Thymus (tissue), 11 donors: Measurements from ENCODE around the gene SKAP1. TPM values are rescaled to one million over a fixed set of nuclear protein-coding genes. Genes with fewer than 3 reads are reported as not detected.

ENCODE experiments used
- DNase-seq, 9 donors: peaks; one replicate each; pipeline ENCODE4 v3.0.0-alpha.2; 2013; ENCODE audit warnings: low spot score in 9 of 9, low read depth in 6 of 9, missing footprints in 1 of 9
- H3K27ac ChIP-seq, 2 donors: one replicate each; pipeline ENCODE4 v1.5.1; 2013; ENCODE audit warnings: control low read depth in 1 of 2, low read depth in 1 of 2, low read length in 1 of 2, mild to moderate bottlenecking in 1 of 2, moderate library complexity in 1 of 2
- H3K27me3 ChIP-seq, 2 donors: one replicate each; pipeline ENCODE4 v1.5.1; 2013; ENCODE audit warnings: low read length in 1 of 2; ENCODE audit not compliant: control insufficient read depth in 2 of 2, insufficient read depth in 1 of 2
- H3K36me3 ChIP-seq, 2 donors: one replicate each; pipeline ENCODE4 v1.5.1; 2013; ENCODE audit warnings: low read length in 1 of 2, mild to moderate bottlenecking in 1 of 2, moderate library complexity in 1 of 2; ENCODE audit not compliant: control insufficient read depth in 2 of 2, insufficient read depth in 2 of 2
- H3K4me1 ChIP-seq, 2 donors: one replicate each; pipeline ENCODE4 v1.5.1; 2013; ENCODE audit warnings: low read length in 2 of 2; ENCODE audit not compliant: control insufficient read depth in 2 of 2, insufficient read depth in 2 of 2
- H3K4me3 ChIP-seq, 2 donors: one replicate each; pipeline ENCODE4 v1.5.1; 2013; ENCODE audit warnings: low read length in 2 of 2, control low read depth in 1 of 2, mild to moderate bottlenecking in 1 of 2
- H3K9me3 ChIP-seq, 2 donors: one replicate each; pipeline ENCODE4 v1.5.1; 2013; ENCODE audit warnings: low read length in 1 of 2, mild to moderate bottlenecking in 1 of 2; ENCODE audit not compliant: control insufficient read depth in 2 of 2, insufficient read depth in 1 of 2
- WGBS: extraction: QIAGEN DNeasy Blood & Tissue Kit; methylation state at CpG from one replicate; pipeline ENCODE4 v1.1.7; 2013; 5-methylcytosine and 5-hydroxymethylcytosine counted together
- polyA plus RNA-seq: library from polyadenylated mRNA; stranded (reverse); fragments of 200-250 nt; gene quantifications from one replicate; pipeline ENCODE4 v1.2.3, GENCODE V29; 2013
- total RNA-seq: library from RNA; stranded (reverse); fragments of 120-200 nt; gene quantifications from one replicate; pipeline ENCODE4 v1.2.4, GENCODE V29; 2013
- donor health status: healthy.

Gene SKAP1
- total and polyA plus RNA-seq, 2 donors = 28.8 to 64.4 TPM

DNA sequence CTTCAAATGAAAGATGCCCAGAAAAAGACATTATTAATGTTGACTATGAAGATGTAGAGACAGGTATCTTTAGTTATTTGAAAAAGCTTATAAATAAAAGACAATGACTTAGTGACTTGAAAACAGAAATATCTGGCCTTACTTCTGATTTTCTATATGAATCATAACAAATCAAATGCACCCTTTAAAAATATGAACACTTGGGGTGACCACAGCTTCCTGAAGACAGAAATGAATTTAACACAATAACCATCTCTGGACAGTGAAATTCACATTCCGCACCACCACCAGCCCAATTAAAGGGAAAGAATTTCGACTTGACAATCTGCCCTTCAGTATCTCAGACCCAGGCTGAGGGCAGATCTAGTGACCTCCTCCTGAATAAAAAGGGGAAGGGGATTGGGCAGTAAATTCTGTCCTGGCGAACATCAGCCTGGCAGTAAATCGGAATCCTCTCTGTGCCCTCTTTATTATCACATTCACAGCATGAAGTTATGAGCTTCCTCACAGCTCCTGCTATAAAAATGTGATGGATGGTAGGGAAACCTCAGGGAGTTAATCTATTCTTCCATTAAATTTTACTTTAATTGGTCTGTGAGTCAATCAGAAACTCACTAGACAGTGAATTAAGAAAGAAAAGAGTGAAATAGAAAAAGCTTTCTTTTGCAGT is 190.9 kb downstream of the SKAP1 start:
- Histone ChIP-seq H3K4me3 (no peak overlapping the region), H3K27ac (no peak overlapping the region), H3K27me3 (no peaks in the 10 kb centered on the region), H3K9me3 (no peaks in the 10 kb centered on the region), H3K4me1 (peaks cover 0 to under 1% of the 10 kb centered on the region in 2 donors), H3K36me3 (no peaks in the 10 kb centered on the region)
- WGBS = 94% methylated on average over 4 of the region's 4 CpGs
- no peak for DNase-seq

DNA sequence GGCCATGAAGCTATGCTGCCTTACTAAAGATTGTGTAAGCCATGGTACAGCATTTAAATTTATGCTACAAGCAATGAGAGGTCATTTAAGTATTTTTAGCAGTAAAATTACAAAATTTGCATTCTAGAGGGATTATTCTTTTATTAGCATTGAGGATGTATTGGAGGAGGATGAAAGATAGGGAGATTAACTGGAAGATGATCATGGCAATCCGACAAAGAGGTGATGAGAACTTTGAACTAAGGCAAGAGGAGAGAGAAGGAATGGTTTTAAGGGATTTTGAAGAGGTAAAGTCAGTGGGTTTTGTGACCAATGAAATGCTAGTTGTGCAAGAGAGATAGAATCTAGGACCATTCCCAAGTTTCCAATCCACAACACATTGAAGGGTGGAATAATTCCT is 192.6 kb downstream of the SKAP1 start:
- 95% methylated on average over 1 of the region's 1 CpG for WGBS
- no peaks in the 10 kb centered on the region for H3K9me3 ChIP-seq
- no peak overlapping the region for H3K4me3 ChIP-seq
- H3K27ac ChIP-seq = no peak overlapping the region
- H3K27me3 ChIP-seq = no peaks in the 10 kb centered on the region
- H3K36me3 ChIP-seq = no peaks in the 10 kb centered on the region
- H3K4me1 ChIP-seq = no peaks in the 10 kb centered on the region
- no peak for DNase-seq

DNA sequence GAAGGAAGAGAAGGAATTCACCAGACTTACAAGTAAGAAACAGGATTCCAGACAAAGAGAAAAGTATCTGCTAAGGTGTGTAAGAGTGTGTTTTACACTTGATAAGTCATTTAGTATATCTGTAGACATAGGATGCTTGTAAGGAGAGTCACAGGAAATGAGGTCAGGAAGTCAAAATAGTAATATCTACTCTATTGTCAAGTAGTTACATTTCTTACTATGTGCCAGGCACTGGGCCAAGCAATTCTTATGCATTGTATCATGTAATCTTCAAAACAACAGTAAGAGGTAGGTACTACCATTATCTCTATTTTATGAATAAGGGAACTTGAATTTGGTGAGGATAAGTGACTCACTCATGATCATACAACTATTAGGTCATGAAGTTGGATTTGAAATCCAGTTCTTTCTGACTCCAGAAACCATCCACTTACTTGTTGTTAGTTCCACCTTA is 193.3 kb downstream of the SKAP1 start:
- Histone ChIP-seq H3K4me1 (no peaks in the 10 kb centered on the region), H3K9me3 (no peaks in the 10 kb centered on the region), H3K4me3 (no peak overlapping the region), H3K27ac (no peak overlapping the region), H3K27me3 (no peaks in the 10 kb centered on the region), H3K36me3 (no peaks in the 10 kb centered on the region)
- no peak for DNase-seq

DNA sequence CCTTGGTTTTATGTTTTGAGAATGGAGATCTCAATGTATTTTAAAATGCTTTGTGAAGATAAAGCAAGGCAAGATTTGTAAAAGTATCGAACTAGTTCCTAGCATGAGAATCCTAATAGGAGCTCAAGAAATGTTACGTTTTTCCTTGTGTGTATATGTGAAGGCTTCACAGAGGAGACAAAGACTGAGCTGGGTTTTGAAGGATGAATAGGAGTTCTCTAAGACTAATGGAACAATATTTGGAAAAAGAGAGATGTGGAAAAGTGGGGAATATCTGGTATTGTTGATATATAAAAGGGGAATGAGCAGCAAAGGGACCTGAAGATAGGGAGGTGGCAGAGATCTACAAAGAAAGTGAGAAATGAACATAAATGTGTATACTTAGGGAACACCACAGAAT is 195.1 kb downstream of the SKAP1 start:
- H3K4me3 ChIP-seq = no peak overlapping the region
- no peak overlapping the region for H3K27ac ChIP-seq
- no peaks in the 10 kb centered on the region for H3K36me3 ChIP-seq
- no peaks in the 10 kb centered on the region for H3K9me3 ChIP-seq
- WGBS = 99% methylated on average over 2 of the region's 2 CpGs
- H3K27me3 ChIP-seq = no peaks in the 10 kb centered on the region
- DNase-seq = no peak
- no peaks in the 10 kb centered on the region for H3K4me1 ChIP-seq

DNA sequence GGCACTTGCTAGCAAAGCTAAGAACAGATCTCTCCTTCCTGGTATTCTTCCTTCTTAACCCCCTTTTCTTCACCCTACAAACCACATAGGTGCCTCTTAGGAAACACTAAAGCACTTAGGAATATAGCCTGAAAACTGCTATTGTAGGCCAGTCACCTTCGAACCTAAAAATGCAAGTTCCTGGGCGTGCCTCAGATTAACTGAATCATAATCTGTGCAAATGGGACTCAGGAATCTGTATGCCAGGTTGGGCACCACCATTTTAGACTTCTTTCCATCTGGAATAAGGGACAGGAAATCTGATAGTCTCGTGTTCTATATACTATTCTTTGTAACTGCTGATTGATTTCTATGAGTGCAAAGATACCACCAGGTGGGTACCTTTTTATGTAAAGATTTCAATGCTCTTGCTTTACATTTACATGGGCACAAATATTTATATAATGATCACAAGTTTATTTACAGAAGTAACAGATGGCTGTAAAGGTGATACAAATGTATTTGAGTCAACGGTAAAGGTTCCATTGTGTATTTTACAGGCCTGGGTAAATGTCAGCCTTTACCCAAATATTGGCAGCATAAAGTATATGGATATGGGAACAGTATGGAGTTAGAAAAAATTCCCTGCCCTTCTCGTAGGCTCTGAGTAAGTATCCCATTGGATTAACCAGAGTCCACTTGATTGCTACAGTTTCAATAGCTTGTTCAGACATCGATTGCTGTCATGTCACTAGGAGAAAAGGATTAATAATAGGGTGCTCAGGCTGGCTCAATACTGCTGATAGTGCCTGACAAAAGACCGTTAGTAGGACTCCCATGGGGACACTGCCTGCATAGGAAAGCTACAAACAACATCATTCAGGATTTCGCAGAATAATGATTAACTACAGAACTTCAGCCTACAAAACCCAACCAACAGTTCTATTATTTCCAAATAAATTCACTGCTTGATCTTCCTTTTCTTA is 197.7 kb downstream of the SKAP1 start:
- Histone ChIP-seq H3K27me3 (no peaks in the 10 kb centered on the region), H3K9me3 (no peaks in the 10 kb centered on the region), H3K36me3 (no peaks in the 10 kb centered on the region), H3K4me1 (no peaks in the 10 kb centered on the region), H3K4me3 (no peak overlapping the region), H3K27ac (no peak overlapping the region)
- WGBS = 96% methylated on average over 8 of the region's 8 CpGs
- no peak for DNase-seq

DNA sequence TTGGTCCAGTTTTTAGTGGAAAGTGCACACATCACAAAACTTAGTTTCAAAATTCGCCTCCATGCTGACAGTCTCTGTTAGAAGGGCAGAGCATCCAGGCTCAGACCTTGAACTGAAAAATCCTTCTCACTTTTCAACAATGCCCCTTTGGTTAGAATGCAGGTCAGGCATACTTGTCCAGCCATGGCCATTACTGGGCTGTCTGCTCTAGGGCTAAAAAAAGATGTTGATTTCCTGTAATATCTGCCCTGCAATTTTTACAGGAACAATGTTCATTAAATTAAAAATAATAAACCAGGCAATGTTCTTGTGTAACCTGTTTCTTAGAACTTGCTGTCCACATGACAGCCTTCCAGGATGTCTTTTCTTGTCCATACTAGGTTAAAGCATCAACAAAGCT is 200.1 kb downstream of the SKAP1 start:
- no peak overlapping the region for H3K27ac ChIP-seq
- H3K9me3 ChIP-seq = no peaks in the 10 kb centered on the region
- WGBS = 94% methylated on average over 1 of the region's 1 CpG
- H3K4me3 ChIP-seq = no peak overlapping the region
- no peaks in the 10 kb centered on the region for H3K4me1 ChIP-seq
- no peaks in the 10 kb centered on the region for H3K27me3 ChIP-seq
- no peak for DNase-seq
- no peaks in the 10 kb centered on the region for H3K36me3 ChIP-seq

DNA sequence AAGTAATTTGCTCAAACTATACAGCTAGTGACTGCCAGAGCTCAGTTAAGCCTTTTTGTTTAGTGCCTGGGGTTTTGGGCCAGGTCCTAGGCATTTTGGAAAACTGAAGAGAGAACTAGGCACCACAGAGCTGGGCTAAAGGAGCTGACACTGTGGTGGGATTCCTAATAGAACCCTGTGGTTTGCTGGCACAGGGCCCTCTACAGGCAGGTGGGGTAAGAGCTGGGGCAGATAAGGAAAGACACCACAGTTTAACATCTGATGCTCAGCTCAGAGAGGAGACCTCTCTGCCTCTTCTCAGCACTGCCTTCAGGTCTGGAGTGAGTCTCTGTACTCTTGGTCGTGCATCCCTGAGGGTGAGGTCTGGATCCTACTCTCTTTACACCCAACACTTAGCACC is 201.3 kb downstream of the SKAP1 start:
- Histone ChIP-seq H3K4me3 (no peak overlapping the region), H3K27ac (no peak overlapping the region), H3K27me3 (no peaks in the 10 kb centered on the region), H3K4me1 (no peaks in the 10 kb centered on the region), H3K9me3 (no peaks in the 10 kb centered on the region), H3K36me3 (no peaks in the 10 kb centered on the region)
- DNase-seq = no peak
- 87% methylated on average over 1 of the region's 1 CpG for WGBS

GRCh38 chr17:48225725-48226567 is 204.1 kb downstream of the SKAP1 start:
- no peaks in the 10 kb centered on the region for H3K27me3 ChIP-seq
- 77% methylated on average over 6 of the region's 6 CpGs for WGBS
- H3K27ac ChIP-seq = no peak overlapping the region
- no peaks in the 10 kb centered on the region for H3K4me1 ChIP-seq
- H3K36me3 ChIP-seq = no peaks in the 10 kb centered on the region
- H3K9me3 ChIP-seq = no peaks in the 10 kb centered on the region
- no peak for DNase-seq
- no peak overlapping the region for H3K4me3 ChIP-seq

DNA sequence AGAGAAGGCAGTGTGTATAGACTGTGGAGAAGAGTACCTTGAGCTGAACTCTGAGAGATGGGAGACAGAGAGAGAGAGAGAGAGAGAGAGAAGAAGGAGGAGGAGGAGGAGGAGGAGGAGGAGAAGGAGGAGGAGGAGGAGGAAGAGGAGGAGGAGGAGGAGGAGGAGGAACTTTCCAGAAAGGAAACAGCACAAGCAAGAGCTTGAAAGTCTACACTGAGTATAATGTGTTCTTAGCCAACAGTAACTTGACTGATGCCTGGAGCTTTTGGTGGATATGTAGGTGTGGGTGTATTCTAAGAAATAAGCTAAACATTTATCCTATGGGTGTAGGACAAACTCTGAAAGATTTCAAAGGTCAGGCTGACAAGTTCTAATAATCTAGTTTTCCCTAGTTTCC is 206.1 kb downstream of the SKAP1 start:
- H3K27me3 ChIP-seq = no peaks in the 10 kb centered on the region
- no peak for DNase-seq
- no peaks in the 10 kb centered on the region for H3K9me3 ChIP-seq
- no peak overlapping the region for H3K4me3 ChIP-seq
- no peaks in the 10 kb centered on the region for H3K4me1 ChIP-seq
- H3K36me3 ChIP-seq = no peaks in the 10 kb centered on the region
- H3K27ac ChIP-seq = no peak overlapping the region
